Measurements from ENCODE around the gene LTO1. TPM values are rescaled to one million over a fixed set of nuclear protein-coding genes. Genes with fewer than 3 reads are reported as not detected.
A peak's percentile ranks its signal among the peaks of the same experiment; 100 is the strongest.

Gene LTO1
- total and polyA plus RNA-seq, 2 of the 13 experiments (the other 11 are each of a cell fraction or from before 2014, with no cell fraction given), result 11.8 to 15.0 TPM

DNA sequence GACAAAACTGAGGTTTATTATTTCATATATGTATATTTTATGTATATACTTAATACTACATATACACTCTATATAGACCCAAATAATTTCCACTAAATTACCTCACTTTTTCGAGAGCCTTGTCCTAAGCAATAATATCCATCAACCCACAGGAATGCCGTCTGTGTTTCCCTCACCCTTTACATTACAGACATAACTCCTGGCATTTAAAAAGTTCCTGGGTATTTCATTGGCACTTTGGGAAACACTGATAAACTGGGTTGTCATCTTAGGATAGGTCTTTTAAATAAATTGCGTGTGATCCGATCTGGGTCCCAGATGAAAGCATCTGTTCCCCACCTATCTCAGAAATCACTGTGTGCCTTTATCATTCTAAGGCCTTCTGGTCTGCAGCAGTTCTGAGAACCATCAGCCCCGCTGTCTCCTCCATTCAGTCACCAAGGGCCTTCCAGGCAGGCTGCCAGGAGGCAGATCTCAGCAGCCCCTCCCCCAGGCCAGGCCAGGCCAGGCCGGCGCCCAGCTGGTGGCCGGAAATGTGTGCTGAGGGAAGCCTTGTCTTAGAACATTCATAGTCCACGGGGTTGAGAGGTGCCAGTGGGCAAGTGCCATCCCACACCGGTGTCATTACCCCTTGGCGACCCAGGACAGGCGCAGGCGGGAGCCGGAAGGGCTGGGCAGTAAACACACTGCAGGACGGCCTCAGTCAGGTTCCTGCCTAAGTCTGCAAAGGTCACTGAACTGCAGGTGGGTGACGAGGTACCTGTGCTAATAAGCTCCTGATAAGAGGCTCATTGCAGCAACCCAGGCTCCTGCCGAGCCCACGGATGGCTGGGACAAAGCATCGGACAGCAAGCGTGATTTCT lies 25.4 kb upstream of the LTO1 start (continued):
- TF ChIP-seq, protein P1, sequence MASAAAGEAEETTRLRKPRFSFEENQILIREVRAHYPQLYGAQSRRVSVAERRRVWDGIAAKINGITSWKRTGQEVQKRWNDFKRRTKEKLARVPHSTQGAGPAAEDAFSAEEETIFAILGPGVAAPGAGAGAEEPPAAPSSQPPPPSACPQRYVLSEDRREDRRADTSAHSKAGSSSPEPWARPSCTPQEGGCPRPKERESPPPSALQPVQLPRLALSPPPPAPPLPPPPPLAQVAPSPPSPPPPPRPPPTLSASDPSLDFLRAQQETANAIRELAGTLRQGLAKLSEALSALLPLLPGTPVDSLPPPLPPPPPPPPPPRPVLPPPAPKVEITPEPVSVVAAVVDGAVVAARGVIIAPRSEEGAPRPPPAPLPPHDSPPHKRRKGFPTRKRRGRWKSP (CRISPR knock-in tag; IDR thresholded peaks at IDR 0.05), result 0 out of 2 replicates have a peak, but pooled peaks have one; percentile 62
- TF ChIP-seq TBX2 (CRISPR knock-in tag; IDR thresholded peaks at IDR 0.05; ENCODE audit: borderline replicate concordance) (peak; percentile 73; the same call in 1 of the 2 replicates), NRL (CRISPR knock-in tag; IDR thresholded peaks at IDR 0.05; ENCODE audit: borderline replicate concordance) (peak; percentile 61; the same call in 1 of the 2 replicates), TBL1XR1 (IDR thresholded peaks at IDR 0.05; ENCODE audit: borderline replicate concordance, low read length, partially characterized antibody) (no peak), NR2F2 (IDR thresholded peaks at IDR 0.05; ENCODE audit: borderline replicate concordance, low read depth) (peak; percentile 48; the same call in 1 of the 2 replicates), RNF2 (conservative IDR thresholded peaks at IDR 0.05; ENCODE audit: low read depth) (0 out of 2 replicates have a peak, but pooled peaks have one; percentile 39), TCF7 (IDR thresholded peaks at IDR 0.05; ENCODE audit: low read depth) (0 out of 2 replicates have a peak, but pooled peaks have one; percentile 41), NKX3-1 (CRISPR knock-in tag; IDR thresholded peaks at IDR 0.05) (0 out of 2 replicates have a peak, but pooled peaks have one; percentile 54), GATAD2A (CRISPR knock-in tag; IDR thresholded peaks at IDR 0.05) (peak; percentile 82), POLR2G (IDR thresholded peaks at IDR 0.05; ENCODE audit: low read depth, low read length) (0 out of 2 replicates have a peak, but pooled peaks have one; percentile 33), SP5 (CRISPR knock-in tag; IDR thresholded peaks at IDR 0.05; ENCODE audit: borderline replicate concordance, low read depth) (no peak), JUND (CRISPR knock-in tag; IDR thresholded peaks at IDR 0.05) (0 out of 2 replicates have a peak, but pooled peaks have one; percentile 24), ZEB1 (IDR thresholded peaks at IDR 0.05; ENCODE audit: insufficient replicate concordance, low read depth) (peak; percentile 97), IKZF4 (CRISPR knock-in tag; IDR thresholded peaks at IDR 0.05; ENCODE audit: borderline replicate concordance, low read depth, not compliant biosample characterization) (no peak), HOXA7 (CRISPR knock-in tag; IDR thresholded peaks at IDR 0.05) (no peak), CBX1 (IDR thresholded peaks at IDR 0.05; ENCODE audit: low read depth) (peak; percentile 41), SOX13 (IDR thresholded peaks at IDR 0.05) (no peak), SOX13 (CRISPR knock-in tag; conservative IDR thresholded peaks at IDR 0.05 in 1 of 2, IDR thresholded peaks at IDR 0.05 in 1 of 2) (peak in 1 of 2 experiments; percentile 51; a peak in 2 of 4 replicates), RCOR2 (CRISPR knock-in tag; IDR thresholded peaks at IDR 0.05) (0 out of 2 replicates have a peak, but pooled peaks have one; percentile 15), CBX2 (IDR thresholded peaks at IDR 0.05; ENCODE audit: low read depth, low read length) (no peak), CBX2 (CRISPR knock-in tag; IDR thresholded peaks at IDR 0.05; ENCODE audit: low read depth) (no peak), ELF3 (CRISPR knock-in tag; IDR thresholded peaks at IDR 0.05) (peak; percentile 74), HMG20B (CRISPR knock-in tag; conservative IDR thresholded peaks at IDR 0.05) (no peak)
- TF ChIP-seq, protein P2, sequence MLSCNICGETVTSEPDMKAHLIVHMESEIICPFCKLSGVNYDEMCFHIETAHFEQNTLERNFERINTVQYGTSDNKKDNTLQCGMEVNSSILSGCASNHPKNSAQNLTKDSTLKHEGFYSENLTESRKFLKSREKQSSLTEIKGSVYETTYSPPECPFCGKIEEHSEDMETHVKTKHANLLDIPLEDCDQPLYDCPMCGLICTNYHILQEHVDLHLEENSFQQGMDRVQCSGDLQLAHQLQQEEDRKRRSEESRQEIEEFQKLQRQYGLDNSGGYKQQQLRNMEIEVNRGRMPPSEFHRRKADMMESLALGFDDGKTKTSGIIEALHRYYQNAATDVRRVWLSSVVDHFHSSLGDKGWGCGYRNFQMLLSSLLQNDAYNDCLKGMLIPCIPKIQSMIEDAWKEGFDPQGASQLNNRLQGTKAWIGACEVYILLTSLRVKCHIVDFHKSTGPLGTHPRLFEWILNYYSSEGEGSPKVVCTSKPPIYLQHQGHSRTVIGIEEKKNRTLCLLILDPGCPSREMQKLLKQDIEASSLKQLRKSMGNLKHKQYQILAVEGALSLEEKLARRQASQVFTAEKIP (CRISPR knock-in tag; IDR thresholded peaks at IDR 0.05; ENCODE audit: borderline replicate concordance), result no peak
- TF ChIP-seq, protein P3, sequence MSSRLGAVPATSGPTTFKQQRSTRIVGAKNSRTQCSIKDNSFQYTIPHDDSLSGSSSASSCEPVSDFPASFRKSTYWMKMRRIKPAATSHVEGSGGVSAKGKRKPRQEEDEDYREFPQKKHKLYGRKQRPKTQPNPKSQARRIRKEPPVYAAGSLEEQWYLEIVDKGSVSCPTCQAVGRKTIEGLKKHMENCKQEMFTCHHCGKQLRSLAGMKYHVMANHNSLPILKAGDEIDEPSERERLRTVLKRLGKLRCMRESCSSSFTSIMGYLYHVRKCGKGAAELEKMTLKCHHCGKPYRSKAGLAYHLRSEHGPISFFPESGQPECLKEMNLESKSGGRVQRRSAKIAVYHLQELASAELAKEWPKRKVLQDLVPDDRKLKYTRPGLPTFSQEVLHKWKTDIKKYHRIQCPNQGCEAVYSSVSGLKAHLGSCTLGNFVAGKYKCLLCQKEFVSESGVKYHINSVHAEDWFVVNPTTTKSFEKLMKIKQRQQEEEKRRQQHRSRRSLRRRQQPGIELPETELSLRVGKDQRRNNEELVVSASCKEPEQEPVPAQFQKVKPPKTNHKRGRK (CRISPR knock-in tag; IDR thresholded peaks at IDR 0.05), result no peak

Data from HepG2 (cell line).